HG03439 (cell line): ENCODE results near the gene CST6.
"Not testable (repeated sequence)": the region's sequence is repeated elsewhere in the genome, so short reads cannot be mapped to it uniquely, and the experiment has no call there.

ENCODE experiments used
- ATAC-seq: cut with Tn5 transposase; IDR thresholded peaks from one replicate; pipeline ENCODE4 v1.9.1; 2021; ENCODE audit warnings: mild to moderate bottlenecking, moderate library complexity; ENCODE audit not compliant: unreplicated experiment

CST6 gene

GRCh38 chr11:65983589-65983987, 28.2 kb upstream of the CST6 start:
- no peak for ATAC-seq

- ATAC-seq = no peak
Observed at GRCh38 chr11:65987336-65987735, 24.5 kb upstream of the CST6 start.

GRCh38 chr11:65988791-65989592, 22.8 kb upstream of the CST6 start:
- ATAC-seq = peak; percentile 88

GRCh38 chr11:65992056-65992455, 19.8 kb upstream of the CST6 start:
- ATAC-seq = no peak

- ATAC-seq = no peak
Observed at GRCh38 chr11:65997286-65997685, 14.5 kb upstream of the CST6 start.

- peak; percentile 61 for ATAC-seq
Observed at GRCh38 chr11:66001942-66002647, 9.7 kb upstream of the CST6 start, which contains the start of the genes BANF1 and EIF1AD. TSS of gene BANF1 (plus strand) at chr11:66002503. CDS start at chr11:66003251, 748 bp downstream. TSS of gene EIF1AD (minus strand) at chr11:66002157. CDS start at chr11:66000389, 1,768 bp downstream.

- ATAC-seq = peak; percentile 47
Observed at GRCh38 chr11:66002648-66003225, 9.1 kb upstream of the CST6 start.

- no peak for ATAC-seq
Observed at GRCh38 chr11:66003291-66003690, 8.5 kb upstream of the CST6 start.

GRCh38 chr11:66004186-66004585, 7.6 kb upstream of the CST6 start:
- no peak for ATAC-seq

- ATAC-seq = no peak
Observed at GRCh38 chr11:66006134-66006890, 5.5 kb upstream of the CST6 start.

GRCh38 chr11:66006891-66007176, 5.0 kb upstream of the CST6 start:
- ATAC-seq = no peak

- no peak for ATAC-seq
Observed at GRCh38 chr11:66007201-66007634, 4.6 kb upstream of the CST6 start.

- ATAC-seq = no peak
Observed at GRCh38 chr11:66008095-66008467, 3.7 kb upstream of the CST6 start.

- ATAC-seq = no peak
Observed at GRCh38 chr11:66008468-66009101, 3.2 kb upstream of the CST6 start.

GRCh38 chr11:66010036-66010435, 1.8 kb upstream of the CST6 start:
- not testable (repeated sequence) for ATAC-seq

- ATAC-seq = no peak
Observed at GRCh38 chr11:66011239-66011784, 496 bp upstream of the CST6 start.

- no peak for ATAC-seq
Observed at GRCh38 chr11:66012371-66012945, 650 bp downstream of the CST6 start.

- ATAC-seq = no peak
Observed at GRCh38 chr11:66012946-66013761, 1.3 kb downstream of the CST6 start.

- no peak for ATAC-seq
Observed at GRCh38 chr11:66013762-66014100, 1.9 kb downstream of the CST6 start.
